NB4 (cell line): ENCODE data around the gene CDH7.

Source experiments
- DNase-seq: peaks from one replicate; pipeline ENCODE4 v3.0.0; 2010; ENCODE audit warnings: low read depth
- H3K4me3 ChIP-seq: one replicate; pipeline ENCODE4 v1.5.1; 2011; ENCODE audit warnings: mild to moderate bottlenecking, low read depth, low read length, moderate library complexity
- MAX ChIP-seq: IDR thresholded peaks from 2 replicates; pipeline ENCODE4 v1.6.1; 2011; ENCODE audit warnings: low read depth, low read length
- MYC ChIP-seq: IDR thresholded peaks from 2 replicates; pipeline ENCODE4 v1.6.1; 2011; ENCODE audit warnings: low read depth, low read length
- POLR2A ChIP-seq: IDR thresholded peaks from 2 replicates; pipeline ENCODE4 v1.6.1; 2011; ENCODE audit warnings: mild to moderate bottlenecking; ENCODE audit not compliant: insufficient read length; ENCODE audit errors: extremely low read depth
- TF ChIP-seq, protein P1 (sequence below): IDR thresholded peaks from one replicate; pipeline ENCODE4 v1.5.1; 2012; ENCODE audit warnings: low read depth, low read length

The CDH7 gene

DNA sequence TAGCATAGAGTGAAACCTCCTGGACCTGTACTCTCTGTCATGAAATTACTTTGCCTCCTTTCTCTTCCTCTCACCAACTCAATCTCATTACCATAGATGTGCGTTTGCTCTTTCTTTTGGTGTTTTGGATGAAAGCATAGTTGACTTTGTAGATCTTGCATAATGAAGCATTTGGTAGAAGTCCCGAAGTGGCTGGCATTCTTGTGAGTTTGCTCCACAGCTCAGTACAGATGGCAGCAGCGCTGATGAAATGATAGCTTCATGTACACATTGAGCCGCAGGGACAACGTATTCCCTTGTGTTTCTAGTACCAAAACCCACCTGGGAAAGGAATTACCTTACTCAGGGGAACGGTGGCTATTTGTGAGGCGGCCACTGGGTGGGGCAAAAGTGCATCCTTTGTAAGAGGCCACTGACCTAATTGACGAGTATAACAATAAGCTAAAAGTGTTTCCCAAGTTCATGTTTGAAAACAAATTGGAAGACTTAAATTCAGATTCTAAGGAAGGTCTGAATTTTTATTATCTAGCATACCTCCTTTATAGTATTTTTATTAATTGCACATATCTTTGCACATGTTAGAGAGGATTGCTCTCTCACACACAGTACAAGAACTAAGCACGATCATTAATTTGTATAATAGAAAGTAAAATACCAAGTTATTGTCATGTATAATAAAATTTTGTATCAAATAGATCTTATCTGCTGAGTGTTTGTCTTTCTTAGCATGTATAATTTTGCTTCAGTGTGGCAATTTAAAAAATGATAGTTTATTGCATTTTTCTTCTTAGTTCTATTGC is 25.4 kb upstream of the CDH7 start:
- DNase-seq = peak; percentile 37
- H3K4me3 ChIP-seq = no peak overlapping the region
- TF ChIP-seq MYC (no peak), POLR2A (no peak), MAX (no peak)
- TF ChIP-seq, protein P1, sequence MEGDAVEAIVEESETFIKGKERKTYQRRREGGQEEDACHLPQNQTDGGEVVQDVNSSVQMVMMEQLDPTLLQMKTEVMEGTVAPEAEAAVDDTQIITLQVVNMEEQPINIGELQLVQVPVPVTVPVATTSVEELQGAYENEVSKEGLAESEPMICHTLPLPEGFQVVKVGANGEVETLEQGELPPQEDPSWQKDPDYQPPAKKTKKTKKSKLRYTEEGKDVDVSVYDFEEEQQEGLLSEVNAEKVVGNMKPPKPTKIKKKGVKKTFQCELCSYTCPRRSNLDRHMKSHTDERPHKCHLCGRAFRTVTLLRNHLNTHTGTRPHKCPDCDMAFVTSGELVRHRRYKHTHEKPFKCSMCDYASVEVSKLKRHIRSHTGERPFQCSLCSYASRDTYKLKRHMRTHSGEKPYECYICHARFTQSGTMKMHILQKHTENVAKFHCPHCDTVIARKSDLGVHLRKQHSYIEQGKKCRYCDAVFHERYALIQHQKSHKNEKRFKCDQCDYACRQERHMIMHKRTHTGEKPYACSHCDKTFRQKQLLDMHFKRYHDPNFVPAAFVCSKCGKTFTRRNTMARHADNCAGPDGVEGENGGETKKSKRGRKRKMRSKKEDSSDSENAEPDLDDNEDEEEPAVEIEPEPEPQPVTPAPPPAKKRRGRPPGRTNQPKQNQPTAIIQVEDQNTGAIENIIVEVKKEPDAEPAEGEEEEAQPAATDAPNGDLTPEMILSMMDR = peak; percentile 45

- TF ChIP-seq POLR2A (no peak), MAX (no peak), MYC (no peak)
- TF ChIP-seq, protein P1 = no peak
- no peak for DNase-seq
- no peak overlapping the region for H3K4me3 ChIP-seq
Measured at GRCh38 chr18:65735155-65735554, 15.7 kb upstream of the CDH7 start.

DNA sequence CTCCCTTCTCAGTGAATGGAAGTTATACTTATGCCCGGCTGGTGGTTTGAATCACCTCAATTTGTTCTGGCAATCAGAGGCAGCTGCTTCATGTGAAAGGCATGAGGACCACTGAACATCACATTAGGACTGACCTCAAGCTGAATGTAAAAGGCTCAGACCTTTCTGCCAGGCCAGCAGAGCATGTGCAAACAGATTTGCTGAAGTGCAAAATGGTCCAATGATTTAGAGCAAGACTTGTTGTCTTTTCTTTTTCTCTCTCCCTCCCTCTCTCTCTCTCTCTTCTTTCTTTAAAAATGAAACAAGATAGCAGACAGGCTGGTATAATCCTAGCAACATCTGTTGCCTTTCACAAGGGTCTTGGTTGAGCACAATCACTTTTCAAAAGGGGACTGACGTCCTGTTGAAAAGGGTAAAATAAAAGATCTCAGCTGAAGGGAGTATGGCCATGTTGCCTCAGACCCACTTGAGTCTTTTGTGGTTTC is 13.3 kb upstream of the CDH7 start:
- DNase-seq = no peak
- H3K4me3 ChIP-seq = no peak overlapping the region
- TF ChIP-seq, protein P1 = no peak
- no peak for TF ChIP-seq MYC
- TF ChIP-seq POLR2A = no peak
- TF ChIP-seq MAX = no peak

DNA sequence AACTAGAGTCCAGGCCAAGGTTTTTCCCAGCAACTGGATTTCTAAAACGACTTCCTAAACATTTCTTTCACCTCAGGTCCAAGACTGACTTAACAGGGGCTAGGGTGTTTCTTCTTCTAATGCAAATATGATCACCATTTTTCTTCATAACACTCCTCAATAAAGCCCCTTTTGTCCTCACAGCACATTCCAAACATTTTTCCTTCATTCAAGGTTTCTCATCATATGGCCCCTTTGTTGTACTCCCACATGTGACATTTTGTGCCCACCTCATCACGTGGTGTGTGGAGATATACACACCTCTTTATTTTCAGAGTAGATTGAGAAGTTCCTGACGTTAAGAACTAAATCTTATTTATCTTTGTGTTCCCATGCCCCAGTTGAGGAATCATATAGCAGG is 3.9 kb upstream of the CDH7 start:
- TF ChIP-seq MAX = no peak
- H3K4me3 ChIP-seq = no peak overlapping the region
- DNase-seq = no peak

GRCh38 chr18:65748321-65748720 is 2.5 kb upstream of the CDH7 start:
- TF ChIP-seq MYC (no peak), POLR2A (no peak), MAX (no peak)
- TF ChIP-seq, protein P1 = no peak
- no peak overlapping the region for H3K4me3 ChIP-seq
- DNase-seq = no peak

DNA sequence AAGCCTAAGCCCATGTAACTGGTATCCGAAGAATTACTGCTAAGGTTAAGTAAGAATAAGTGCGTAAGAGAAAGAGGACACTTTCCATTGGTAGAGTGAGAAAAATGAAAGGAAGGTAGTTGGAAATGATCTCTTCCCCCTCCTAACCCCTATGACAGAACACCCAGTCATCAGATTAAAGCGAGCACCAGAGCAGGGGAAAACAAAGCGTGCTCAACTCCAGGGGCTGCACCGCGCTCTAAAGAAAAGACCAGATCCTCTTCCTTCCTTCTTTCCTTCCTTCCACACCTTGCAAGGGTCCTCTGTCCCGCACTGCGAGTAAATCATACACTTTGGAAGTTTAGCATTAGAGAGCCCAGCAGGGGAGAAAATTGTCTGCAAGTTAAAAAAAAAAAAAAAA is 971 bp upstream of the CDH7 start:
- no peak overlapping the region for H3K4me3 ChIP-seq
- DNase-seq = no peak
- no peak for TF ChIP-seq MAX
- TF ChIP-seq, protein P1 = no peak
- TF ChIP-seq MYC = no peak
- TF ChIP-seq POLR2A = no peak
